Cardiac muscle cell (in vitro differentiated cells and primary cell): ENCODE measurements around the gene RNASE13. TPM values are rescaled to one million over a fixed set of nuclear protein-coding genes. Genes with fewer than 3 reads are reported as not detected.
A peak's percentile ranks its signal among the peaks of the same experiment; 100 is the strongest.

Experiments
- DNase-seq, 2 donors: peaks; one replicate each; pipeline versions ENCODE4 v3.0.0 to v3.0.0-alpha.2; 2010 to 2017; ENCODE audit warnings: low read depth in 1 of 2, low spot score in 1 of 2
- H3K27ac ChIP-seq: fragments of 200-600 bp; sonication (generic); 2 replicates; pipeline ENCODE4 v1.5.1; 2016
- H3K27me3 ChIP-seq: fragments of 200-600 bp; sonication (generic); 2 replicates; pipeline ENCODE4 v1.6.0; 2016; ENCODE audit warnings: control low read depth
- H3K36me3 ChIP-seq: fragments of 200-600 bp; sonication (generic); 2 replicates; pipeline ENCODE4 v1.5.1; 2016; ENCODE audit warnings: control low read depth
- H3K4me1 ChIP-seq: fragments of 200-600 bp; sonication (generic); 2 replicates; pipeline ENCODE4 v1.8.1; 2017; ENCODE audit warnings: low read depth, mild to moderate bottlenecking, mixed run types
- H3K4me3 ChIP-seq: fragments of 200-600 bp; sonication (generic); 2 replicates; pipeline ENCODE4 v1.5.1; 2016; ENCODE audit warnings: mild to moderate bottlenecking
- H3K9me3 ChIP-seq: fragments of 200-600 bp; sonication (generic); 2 replicates; pipeline ENCODE4 v1.5.1; 2017; ENCODE audit warnings: low read depth, mild to moderate bottlenecking, control low read depth
- polyA plus RNA-seq: library from polyadenylated mRNA; unstranded; fragments of >200 nt; fragmentation: Nextera tagmentation; extraction: Ambion mirVana; gene quantifications from 2 replicates; pipeline ENCODE4 v1.2.1, GENCODE V29; 2016
- total RNA-seq: library from RNA; depleted of rRNA; stranded (reverse); fragments of >200 nt; gene quantifications from 2 replicates; pipeline ENCODE4 v1.2.3, GENCODE V29; 2016
- TF ChIP-seq, protein P1 (sequence below): IDR thresholded peaks from 2 replicates; pipeline ENCODE4 v1.5.1; 2012; ENCODE audit warnings: low read depth, mild to moderate bottlenecking, low read length

Gene RNASE13
- total and polyA plus RNA-seq, 2 experiments from 2014 or later: not detected

DNA sequence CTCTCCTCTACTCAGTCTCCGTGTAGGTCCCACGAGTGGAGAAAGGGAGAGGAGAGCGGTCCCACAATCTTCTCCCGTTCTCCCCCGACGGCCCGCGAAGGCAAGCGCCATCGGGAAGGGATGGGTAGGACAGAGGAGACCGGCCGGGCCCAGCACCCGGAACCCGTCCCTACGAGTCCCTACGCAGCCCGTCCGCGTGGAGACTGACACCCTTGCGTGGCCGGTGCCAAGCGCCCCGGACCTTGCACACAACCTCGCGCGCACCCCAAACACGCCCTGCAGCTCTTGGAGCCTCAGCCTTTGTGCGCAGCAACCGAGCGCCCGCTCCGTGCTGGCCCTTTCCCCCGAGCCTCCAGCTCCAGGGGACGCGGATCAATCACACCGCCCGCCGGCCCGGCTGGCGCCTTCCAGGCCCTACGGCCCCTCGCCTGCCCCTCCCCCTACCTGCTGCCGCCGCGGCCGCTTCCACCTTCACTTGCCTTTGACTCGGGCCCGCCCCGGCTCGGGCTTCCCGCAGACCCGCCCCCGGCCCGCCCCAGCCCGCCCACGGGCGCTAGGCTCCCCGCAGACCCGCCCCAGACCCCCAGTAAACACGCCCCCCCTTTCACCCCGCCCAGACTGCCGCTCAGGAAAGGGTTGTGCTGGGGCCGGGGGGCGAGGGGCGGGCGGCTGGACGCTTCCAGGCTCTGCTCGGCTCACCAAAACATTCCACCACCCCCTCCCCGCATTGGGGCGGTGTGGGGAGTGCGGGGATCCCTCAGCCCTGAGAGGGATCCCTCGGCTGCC lies 9.8 kb downstream of the RNASE13 start, which contains the start of gene NDRG2:
Gene NDRG2 (minus strand): TSS at position 477 of the 786 bp plus-strand sequence. CDS start 1,746 bp downstream, outside the sequence.
- Histone ChIP-seq H3K4me1 (peaks cover 35% of the 10 kb centered on the region), H3K4me3 (peak within 1 kb of the TSS; percentile 65), H3K9me3 (no peaks in the 10 kb centered on the region), H3K27me3 (no peaks in the 10 kb centered on the region), H3K36me3 (peaks cover 10% of the 10 kb centered on the region), H3K27ac (peak within 1 kb of the TSS; percentile 92)
- DNase-seq: peak; percentile 75 to 96
- TF ChIP-seq, protein P1, sequence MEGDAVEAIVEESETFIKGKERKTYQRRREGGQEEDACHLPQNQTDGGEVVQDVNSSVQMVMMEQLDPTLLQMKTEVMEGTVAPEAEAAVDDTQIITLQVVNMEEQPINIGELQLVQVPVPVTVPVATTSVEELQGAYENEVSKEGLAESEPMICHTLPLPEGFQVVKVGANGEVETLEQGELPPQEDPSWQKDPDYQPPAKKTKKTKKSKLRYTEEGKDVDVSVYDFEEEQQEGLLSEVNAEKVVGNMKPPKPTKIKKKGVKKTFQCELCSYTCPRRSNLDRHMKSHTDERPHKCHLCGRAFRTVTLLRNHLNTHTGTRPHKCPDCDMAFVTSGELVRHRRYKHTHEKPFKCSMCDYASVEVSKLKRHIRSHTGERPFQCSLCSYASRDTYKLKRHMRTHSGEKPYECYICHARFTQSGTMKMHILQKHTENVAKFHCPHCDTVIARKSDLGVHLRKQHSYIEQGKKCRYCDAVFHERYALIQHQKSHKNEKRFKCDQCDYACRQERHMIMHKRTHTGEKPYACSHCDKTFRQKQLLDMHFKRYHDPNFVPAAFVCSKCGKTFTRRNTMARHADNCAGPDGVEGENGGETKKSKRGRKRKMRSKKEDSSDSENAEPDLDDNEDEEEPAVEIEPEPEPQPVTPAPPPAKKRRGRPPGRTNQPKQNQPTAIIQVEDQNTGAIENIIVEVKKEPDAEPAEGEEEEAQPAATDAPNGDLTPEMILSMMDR: no peak

DNA sequence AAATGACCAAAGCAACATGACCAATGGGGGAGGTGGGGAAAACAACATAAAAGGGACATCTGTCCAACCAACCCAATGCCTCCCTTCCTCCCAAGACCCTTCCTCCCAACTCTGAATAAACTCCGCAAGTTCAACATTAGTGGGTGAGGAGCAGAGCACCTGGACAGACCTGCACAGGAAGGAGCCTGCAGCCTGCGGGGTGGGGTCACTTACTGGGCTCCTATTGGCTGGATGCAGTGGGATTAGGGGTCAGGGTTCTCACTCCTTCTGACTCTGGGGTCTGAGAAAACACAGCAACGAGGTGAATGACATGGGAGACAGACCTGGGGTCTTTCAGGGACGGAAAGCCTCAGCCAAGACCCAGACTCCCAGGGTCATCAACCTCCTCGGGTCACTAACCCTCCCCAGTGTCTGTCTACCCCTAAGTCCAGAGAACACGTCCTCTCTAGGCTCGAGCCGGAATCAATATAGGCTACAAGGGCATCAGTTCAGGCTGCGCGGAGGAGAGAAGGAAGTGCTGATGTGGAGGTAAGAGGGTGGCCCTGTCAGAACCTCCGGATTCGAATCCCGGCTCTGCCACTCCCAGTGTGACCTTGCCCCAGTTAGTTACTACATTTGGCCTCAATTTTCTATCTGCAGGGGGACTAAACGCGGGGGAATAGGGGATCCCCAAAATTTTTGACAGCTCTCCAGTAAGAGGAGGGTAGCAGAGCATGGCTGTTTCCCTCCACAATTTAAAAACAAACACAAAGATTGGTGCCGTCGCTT lies 10.6 kb downstream of the RNASE13 start:
- Histone ChIP-seq H3K36me3 (peaks cover 18% of the 10 kb centered on the region), H3K27me3 (no peaks in the 10 kb centered on the region), H3K4me3 (peak overlapping the region; percentile 65), H3K9me3 (no peaks in the 10 kb centered on the region), H3K27ac (peak overlapping the region; percentile 92), H3K4me1 (peaks cover 35% of the 10 kb centered on the region)
- TF ChIP-seq, protein P1: no peak
- DNase-seq: no peak

DNA sequence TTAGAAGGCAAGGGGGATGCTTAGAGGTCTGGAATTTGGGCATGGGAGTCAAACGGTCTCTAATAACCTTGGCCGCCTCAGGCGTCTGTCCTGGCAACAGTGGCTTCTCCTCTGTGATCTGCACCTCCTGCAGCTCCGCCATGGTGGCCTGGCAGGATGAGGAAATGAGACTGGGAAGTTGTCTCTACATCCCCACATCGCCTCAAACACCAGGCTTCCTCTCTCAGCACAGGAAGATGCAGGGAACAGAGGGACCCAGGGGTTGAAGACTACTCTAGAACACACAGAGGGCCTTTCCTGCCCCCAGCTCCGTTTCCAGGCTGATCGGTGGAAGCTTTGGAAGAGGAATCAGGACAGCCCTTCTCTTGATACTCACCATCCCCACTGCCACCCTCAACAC lies 11.4 kb downstream of the RNASE13 start:
- Histone ChIP-seq H3K27me3 (no peaks in the 10 kb centered on the region), H3K9me3 (no peaks in the 10 kb centered on the region), H3K36me3 (peaks cover 23% of the 10 kb centered on the region), H3K4me3 (peak overlapping the region; percentile 65), H3K4me1 (peaks cover 35% of the 10 kb centered on the region), H3K27ac (no peak overlapping the region)
- TF ChIP-seq, protein P1: no peak
- no peak for DNase-seq

DNA sequence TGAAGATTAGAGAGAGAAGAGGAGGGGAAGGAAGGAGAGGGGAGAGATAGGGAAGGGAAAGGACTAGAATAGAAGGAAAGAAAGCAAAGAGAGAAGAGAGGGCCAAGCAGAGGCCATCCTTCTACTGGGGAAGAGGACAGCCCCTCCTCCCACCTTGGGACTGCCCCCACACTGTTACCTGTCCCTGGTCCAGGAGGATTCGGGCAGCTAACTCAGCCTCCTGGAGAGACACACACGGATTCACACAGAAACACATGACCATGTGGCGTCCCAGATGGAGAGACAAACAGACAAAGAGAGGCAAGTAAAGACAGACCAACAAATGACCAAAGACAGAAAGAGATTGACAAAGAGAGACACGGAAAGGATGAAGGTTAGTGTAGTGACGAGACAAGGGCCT lies 11.9 kb downstream of the RNASE13 start:
- TF ChIP-seq, protein P1: no peak
- no peaks in the 10 kb centered on the region for H3K9me3 ChIP-seq
- no peak overlapping the region for H3K4me3 ChIP-seq
- H3K36me3 ChIP-seq: peaks cover 23% of the 10 kb centered on the region
- peaks cover 35% of the 10 kb centered on the region for H3K4me1 ChIP-seq
- no peaks in the 10 kb centered on the region for H3K27me3 ChIP-seq
- no peak for DNase-seq
- no peak overlapping the region for H3K27ac ChIP-seq

DNA sequence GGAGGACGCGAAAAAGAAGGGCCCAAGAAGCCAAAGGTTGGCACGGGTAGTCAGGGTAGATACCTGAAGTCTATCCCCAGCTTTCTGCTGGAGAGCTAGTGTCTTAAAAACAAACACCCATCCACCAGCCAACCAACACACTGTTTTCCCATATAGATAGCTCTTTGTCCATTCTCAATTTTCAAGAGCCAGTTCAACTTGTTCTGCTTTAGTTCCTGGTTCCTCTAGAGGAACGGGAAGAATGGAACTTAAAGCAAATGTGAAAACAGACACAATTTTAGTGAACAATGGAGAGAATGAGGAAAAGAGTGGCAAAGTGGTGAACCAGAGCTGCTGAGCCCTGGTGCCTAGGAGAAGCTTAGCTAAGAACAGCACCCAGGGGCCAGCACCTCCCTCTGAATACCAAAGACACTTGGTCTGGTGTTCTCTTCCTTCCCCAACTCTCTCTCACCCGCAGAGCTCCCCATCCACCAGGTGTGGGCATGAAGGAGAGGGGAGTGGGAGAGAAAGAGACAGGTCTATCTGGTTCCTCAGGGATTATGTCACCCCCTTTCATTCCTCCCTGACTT lies 13.5 kb downstream of the RNASE13 start:
- H3K36me3 ChIP-seq: peaks cover 26% of the 10 kb centered on the region

More for the DNA sequence above, 13.5 kb downstream of the RNASE13 start:
- no peak overlapping the region for H3K27ac ChIP-seq
- no peak for DNase-seq
- H3K9me3 ChIP-seq: no peaks in the 10 kb centered on the region
- no peaks in the 10 kb centered on the region for H3K27me3 ChIP-seq
- H3K4me3 ChIP-seq: no peak overlapping the region
- TF ChIP-seq, protein P1: no peak
- peaks cover 18% of the 10 kb centered on the region for H3K4me1 ChIP-seq
